Body of pancreas (tissue), 4 donors: ENCODE data around the gene ZNF581. TPM values are rescaled to one million over a fixed set of nuclear protein-coding genes. Genes with fewer than 3 reads are reported as not detected.
A peak's percentile ranks its signal among the peaks of the same experiment; 100 is the strongest.

Experiments
- ATAC-seq: fragments of 150-250 bp; one replicate; pipeline ENCODE4 v1.9.1; 2016
- DNase-seq, 4 donors: peaks; one replicate each; pipeline ENCODE4 v3.0.0-alpha.2; 2019
- H3K27ac ChIP-seq, 4 donors: fragments of 200-600 bp; sonication (generic); 1 replicate in 3 of 4; 2 replicates in 1 of 4; pipeline versions ENCODE4 v1.5.1 to v1.6.1; 2016 to 2019; ENCODE audit warnings: mild to moderate bottlenecking in 1 of 4, mixed read lengths in 1 of 4, moderate library complexity in 1 of 4
- H3K27me3 ChIP-seq, 2 donors: fragments of 200-600 bp; sonication (generic); one replicate each; pipeline ENCODE4 v1.6.0; 2016; ENCODE audit warnings: mild to moderate bottlenecking in 1 of 2
- H3K36me3 ChIP-seq, 2 donors: fragments of 200-600 bp; sonication (generic); replicated peaks in 1 of 2; 2 replicates each; pipeline ENCODE4 v1.5.1; 2016; ENCODE audit warnings: low read depth in 2 of 2; ENCODE audit not compliant: insufficient read depth in 1 of 2
- H3K4me1 ChIP-seq: fragments of 200-600 bp; sonication (generic); one replicate; pipeline ENCODE4 v1.6.0; 2016
- H3K4me3 ChIP-seq, 2 donors: fragments of 200-600 bp; sonication (generic); 1 replicate in 1 of 2; 2 replicates in 1 of 2; pipeline ENCODE4 v1.5.1; 2016 to 2019
- H3K9me3 ChIP-seq, 3 donors: fragments of 200-600 bp; sonication (generic); 1 replicate in 2 of 3; 2 replicates in 1 of 3; pipeline ENCODE4 v1.5.1; 2016
- CTCF ChIP-seq, 7 experiments: fragments of 450-650 bp in 4 of 7; fragments of 200-600 bp in 3 of 7; sonication (generic) in 3 of 7; IDR thresholded peaks; one replicate each; pipeline ENCODE4 v1.5.1; 2016 to 2019; ENCODE audit warnings: antibody characterized with exemption in 7 of 7
- POLR2A ChIP-seq, 3 donors: fragments of 450-650 bp; IDR thresholded peaks; one replicate each; pipeline ENCODE4 v1.6.1; 2016; ENCODE audit warnings: antibody characterized with exemption in 3 of 3, mild to moderate bottlenecking in 2 of 3
- WGBS, 2 donors: methylation state at CpG; one replicate each; pipeline ENCODE4 v1.1.5; 2017; 5-methylcytosine and 5-hydroxymethylcytosine counted together
- intact Hi-C: fragments of 100-400 bp; cut with DNase I; formaldehyde crosslinking; loops from one replicate; pipeline ENCODE4 v1.15.1; 2023
- total RNA-seq, 2 donors: library from RNA; depleted of rRNA; stranded (reverse); fragments of >200 nt; gene quantifications; one replicate each; pipeline ENCODE4 v1.1.0, GENCODE V29; 2016

ZNF581 gene
- total RNA-seq, 2 donors from 2014 or later: 16.8 to 20.2 TPM

- Histone ChIP-seq H3K36me3 (peaks cover 29 to 60% of the 10 kb centered on the region in 2 donors), H3K27me3 (no peaks in the 10 kb centered on the region), H3K27ac (no peak overlapping the region), H3K4me3 (no peak overlapping the region), H3K9me3 (no peaks in the 10 kb centered on the region), H3K4me1 (peaks cover 11% of the 10 kb centered on the region)
- intact Hi-C loops: no loop called here
- WGBS, 2 donors: 86% methylated on average over 4 of the region's 4 CpGs; no CpG with 5 or more reads in 1 of the 2 donors
- TF ChIP-seq CTCF (IDR thresholded peaks at IDR 0.05): no peak
- TF ChIP-seq POLR2A (IDR thresholded peaks at IDR 0.05): no peak
- DNase-seq: no peak
- no peak for ATAC-seq
Observed at GRCh38 chr19:55667006-55667381, 23.5 kb downstream of the ZNF581 start.

- no peaks in the 10 kb centered on the region for H3K9me3 ChIP-seq
Observed at GRCh38 chr19:55667511-55667910, 24.1 kb downstream of the ZNF581 start.

DNA sequence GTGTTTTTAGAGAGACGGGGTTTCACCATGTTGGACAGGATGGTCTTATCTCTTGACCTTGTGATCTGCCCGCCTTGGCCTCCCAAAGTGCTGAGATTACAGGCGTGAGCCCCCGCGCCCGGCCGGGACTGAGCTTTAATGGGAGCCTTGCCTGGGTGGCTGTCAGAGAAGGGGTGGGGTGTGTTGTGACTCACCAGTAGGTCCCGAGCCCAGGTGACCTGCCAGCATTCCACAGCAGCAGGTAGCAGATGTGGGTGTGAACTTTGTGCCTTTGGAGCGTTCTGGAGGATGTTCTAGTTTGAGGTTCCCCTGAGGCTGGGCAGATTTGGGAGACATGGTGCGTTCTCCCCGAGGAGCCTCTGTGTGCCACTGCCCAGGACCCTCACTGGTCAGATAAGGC lies 24.5 kb downstream of the ZNF581 start:
- peak in 3 of 4 donors; percentile 39 to 71 (median 59) for DNase-seq
- intact Hi-C loops: no loop called here
- Histone ChIP-seq H3K27me3 (no peaks in the 10 kb centered on the region), H3K27ac (peak overlapping the region in 2 of 4 donors; percentile 18 to 26), H3K9me3 (no peaks in the 10 kb centered on the region), H3K4me1 (peaks cover 11% of the 10 kb centered on the region), H3K4me3 (no peak overlapping the region), H3K36me3 (peaks cover 19 to 54% of the 10 kb centered on the region in 2 donors)
- TF ChIP-seq CTCF (IDR thresholded peaks at IDR 0.05): no peak
- TF ChIP-seq POLR2A (IDR thresholded peaks at IDR 0.05): no peak
- peak; percentile 27 for ATAC-seq
- 57% methylated on average over 10 to 11 of the region's 11 CpGs for WGBS, 2 donors

More at GRCh38 chr19:55667511-55667910, 24.1 kb downstream of the ZNF581 start:
- TF ChIP-seq POLR2A (IDR thresholded peaks at IDR 0.05): no peak
- no peaks in the 10 kb centered on the region for H3K27me3 ChIP-seq
- H3K27ac ChIP-seq: peak overlapping the region in 1 of 4 donors; percentile 18
- intact Hi-C loops: no loop called here
- H3K4me1 ChIP-seq: peaks cover 11% of the 10 kb centered on the region
- DNase-seq (no peak), ATAC-seq (no peak)
- peaks cover 24 to 58% of the 10 kb centered on the region in 2 donors for H3K36me3 ChIP-seq
- no peak overlapping the region for H3K4me3 ChIP-seq
- WGBS, 2 donors: 84 to 90% methylated on average over 9 to 12 of the region's 12 CpGs

- H3K36me3 ChIP-seq: peaks cover 19 to 45% of the 10 kb centered on the region in 2 donors
- peaks cover 15% of the 10 kb centered on the region for H3K4me1 ChIP-seq
- H3K9me3 ChIP-seq: no peaks in the 10 kb centered on the region
- ATAC-seq (no peak), DNase-seq (no peak)
- no peak overlapping the region for H3K27ac ChIP-seq
- intact Hi-C loops: no loop called here
- no peaks in the 10 kb centered on the region for H3K27me3 ChIP-seq
- WGBS, 2 donors: 87 to 88% methylated on average over 26 to 30 of the region's 30 CpGs
- no peak for TF ChIP-seq CTCF (IDR thresholded peaks at IDR 0.05)
- TF ChIP-seq POLR2A (IDR thresholded peaks at IDR 0.05): no peak
- no peak overlapping the region for H3K4me3 ChIP-seq
Observed at GRCh38 chr19:55668603-55669348, 25.3 kb downstream of the ZNF581 start.

GRCh38 chr19:55669418-55670279 lies 26.2 kb downstream of the ZNF581 start:
- no peak for DNase-seq
- ATAC-seq: no peak
- intact Hi-C loops: loop anchor here (10.0 kb wide), 1 partner anchor 1215 kb away; no protein-coding TSS in a partner anchor
- no peak for TF ChIP-seq POLR2A (IDR thresholded peaks at IDR 0.05)
- TF ChIP-seq CTCF (IDR thresholded peaks at IDR 0.05): no peak
- Histone ChIP-seq H3K9me3 (no peaks in the 10 kb centered on the region), H3K27ac (no peak overlapping the region), H3K4me1 (peaks cover 20% of the 10 kb centered on the region), H3K27me3 (no peaks in the 10 kb centered on the region), H3K4me3 (no peak overlapping the region), H3K36me3 (peaks cover 19 to 39% of the 10 kb centered on the region in 2 donors)
- 84 to 92% methylated on average over 38 to 43 of the region's 43 CpGs for WGBS, 2 donors
